Posterior cingulate gyrus (tissue), 11 donors: ENCODE measurements around the gene TSSC4.

Experiments
- DNase-seq, 10 donors: peaks; one replicate each; pipeline versions ENCODE4 v3.0.0 to v3.0.0-alpha.2; 2020 to 2021; ENCODE audit warnings: mixed read lengths in 3 of 10
- intact Hi-C: fragments of 100-400 bp; cut with DNase I; formaldehyde crosslinking; loops from one replicate; pipeline ENCODE4 v1.15.1; 2023

The TSSC4 gene

GRCh38 chr11:2443406-2443805 is 42.9 kb downstream of the TSSC4 start:
- intact Hi-C loops: no loop called here
- peak in 3 of 10 donors; percentile 29 to 72 (median 63) for DNase-seq

GRCh38 chr11:2443881-2444820 is 43.6 kb downstream of the TSSC4 start, which contains the start of gene TRPM5:
Gene TRPM5, minus strand, starts transcription at chr11:2444514. Its CDS starts 21,478 bp downstream, at chr11:2423036.
- intact Hi-C loops: no loop called here
- peak in 3 of 10 donors; percentile 40 to 74 (median 50) for DNase-seq

GRCh38 chr11:2444821-2445745 is 44.5 kb downstream of the TSSC4 start, which contains the start of gene KCNQ1:
Gene KCNQ1, plus strand, starts transcription at chr11:2445008. Its CDS starts 91 bp downstream, at chr11:2445099.
- peak in 4 of 10 donors; percentile 18 to 73 (median 26) for DNase-seq
- intact Hi-C loops: no loop called here

GRCh38 chr11:2445746-2446551 is 45.4 kb downstream of the TSSC4 start:
- intact Hi-C loops: no loop called here
- peak in 4 of 10 donors; percentile 20 to 72 (median 64) for DNase-seq

GRCh38 chr11:2446590-2447252 is 46.2 kb downstream of the TSSC4 start:
- DNase-seq: peak in 4 of 10 donors; percentile 26 to 81 (median 75)
- intact Hi-C loops: no loop called here

- DNase-seq: peak in 4 of 10 donors; percentile 17 to 78 (median 45)
- intact Hi-C loops: no loop called here
These were observed 46.9 kb downstream of the TSSC4 start for GRCh38 chr11:2447253-2447950.

GRCh38 chr11:2447951-2448650 is 47.6 kb downstream of the TSSC4 start:
- DNase-seq: peak in 3 of 10 donors; percentile 53 to 64 (median 57)
- intact Hi-C loops: no loop called here

GRCh38 chr11:2448661-2449547 is 48.4 kb downstream of the TSSC4 start:
- intact Hi-C loops: no loop called here
- DNase-seq: peak in 4 of 10 donors; percentile 16 to 71 (median 60)

GRCh38 chr11:2449548-2450320 is 49.2 kb downstream of the TSSC4 start:
- DNase-seq: peak in 3 of 10 donors; percentile 33 to 66 (median 52)

GRCh38 chr11:2450321-2451041 is 49.9 kb downstream of the TSSC4 start:
- intact Hi-C loops: no loop called here
- DNase-seq: peak in 4 of 10 donors; percentile 17 to 66 (median 53)

More at GRCh38 chr11:2449548-2450320, 49.2 kb downstream of the TSSC4 start:
- intact Hi-C loops: no loop called here

GRCh38 chr11:2451336-2451735 is 50.8 kb downstream of the TSSC4 start:
- peak in 3 of 10 donors; percentile 45 to 80 (median 53) for DNase-seq
- intact Hi-C loops: no loop called here

GRCh38 chr11:2451916-2452315 is 51.4 kb downstream of the TSSC4 start:
- DNase-seq: peak in 2 of 10 donors; percentile 48 to 71
- intact Hi-C loops: no loop called here

GRCh38 chr11:2452321-2453012 is 51.9 kb downstream of the TSSC4 start:
- DNase-seq: peak in 3 of 10 donors; percentile 29 to 61 (median 42)
- intact Hi-C loops: no loop called here

- intact Hi-C loops: no loop called here
- DNase-seq: peak in 2 of 10 donors; percentile 14 to 17
These were observed 52.9 kb downstream of the TSSC4 start for GRCh38 chr11:2453436-2453835.
